Peyer's patch (tissue), 4 donors: ENCODE measurements around the gene ACKR2. TPM values are rescaled to one million over a fixed set of nuclear protein-coding genes. Genes with fewer than 3 reads are reported as not detected.
"Not testable (repeated sequence)": the region's sequence is repeated elsewhere in the genome, so short reads cannot be mapped to it uniquely, and the experiment has no call there.

Experiments used
- DNase-seq, 3 donors: peaks; one replicate each; pipeline ENCODE4 v3.0.0-alpha.2; 2017 to 2019
- H3K27ac ChIP-seq, 4 donors: fragments of 200-600 bp; sonication (generic); one replicate each; pipeline ENCODE4 v1.5.1; 2016 to 2019
- H3K27me3 ChIP-seq, 2 donors: fragments of 200-600 bp; sonication (generic); one replicate each; pipeline ENCODE4 v1.5.1; 2019
- H3K36me3 ChIP-seq, 3 donors: fragments of 200-600 bp; sonication (generic); one replicate each; pipeline ENCODE4 v1.5.1; 2016 to 2019
- H3K4me1 ChIP-seq, 4 donors: fragments of 200-600 bp; sonication (generic); one replicate each; pipeline ENCODE4 v1.5.1; 2016 to 2019
- H3K4me3 ChIP-seq, 4 donors: fragments of 200-600 bp; sonication (generic); 1 replicate in 3 of 4; 2 replicates in 1 of 4; pipeline ENCODE4 v1.5.1; 2016 to 2019; ENCODE audit warnings: mild to moderate bottlenecking in 1 of 4
- H3K9me3 ChIP-seq, 4 donors: fragments of 200-600 bp; sonication (generic); one replicate each; pipeline ENCODE4 v1.5.1; 2016 to 2019; ENCODE audit warnings: mild to moderate bottlenecking in 1 of 4
- CTCF ChIP-seq, 6 experiments: fragments of 450-650 bp in 4 of 6; fragments of 200-600 bp in 2 of 6; sonication (generic) in 1 of 6; IDR thresholded peaks; one replicate each; pipeline ENCODE4 v1.5.1; 2017 to 2019; ENCODE audit warnings: antibody characterized with exemption in 6 of 6, mild to moderate bottlenecking in 3 of 6, moderate library complexity in 1 of 6
- POLR2A ChIP-seq, 2 donors: fragments of 450-650 bp; IDR thresholded peaks; one replicate each; pipeline ENCODE4 v1.5.1; 2017; ENCODE audit warnings: antibody characterized with exemption in 2 of 2, mild to moderate bottlenecking in 2 of 2, moderate library complexity in 2 of 2
- total RNA-seq, 4 donors: library from RNA; depleted of rRNA; stranded (reverse); fragments of >200 nt; gene quantifications; one replicate each; pipeline ENCODE4 v1.1.0, GENCODE V29; 2016

The ACKR2 gene
- total RNA-seq, 4 donors from 2014 or later: 0.83 to 10.1 (median 3.7) TPM

DNA sequence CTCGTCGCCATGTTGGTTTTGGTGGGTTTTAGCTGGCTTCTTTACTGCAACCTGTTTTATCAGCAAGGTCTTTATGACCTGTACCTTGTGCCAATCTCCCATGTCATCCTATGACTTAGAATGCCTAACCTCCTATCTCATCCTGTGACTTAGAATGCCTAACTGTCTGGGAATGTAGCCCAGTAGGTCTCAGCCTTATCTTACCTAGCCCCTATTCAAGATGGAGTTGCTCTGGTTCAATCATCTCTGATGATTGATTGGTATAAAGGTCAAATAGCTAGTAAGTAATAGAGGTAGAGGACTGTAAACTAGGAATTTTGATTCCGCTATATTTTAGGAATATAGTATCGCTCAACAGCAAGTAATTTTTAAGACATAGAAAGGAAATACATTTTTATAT lies 1.3 kb upstream of the ACKR2 start:
- Histone ChIP-seq H3K4me3 (no peak overlapping the region), H3K4me1 (peaks cover 0 to 15% (median 2%) of the 10 kb centered on the region in 4 donors), H3K36me3 (no peaks in the 10 kb centered on the region), H3K27ac (no peak overlapping the region), H3K9me3 (no peaks in the 10 kb centered on the region), H3K27me3 (no peaks in the 10 kb centered on the region)
- TF ChIP-seq POLR2A (IDR thresholded peaks at IDR 0.05) (no peak), CTCF (IDR thresholded peaks at IDR 0.05) (no peak)
- no peak for DNase-seq

- not testable (repeated sequence) for H3K36me3 ChIP-seq, H3K9me3 ChIP-seq, DNase-seq, H3K4me3 ChIP-seq, H3K27me3 ChIP-seq
- peaks cover 0 to 16% (median 0%) of the 10 kb centered on the region in 4 donors for H3K4me1 ChIP-seq
- peak overlapping the region in 1 of 4 donors; percentile 44 for H3K27ac ChIP-seq
Measured at GRCh38 chr3:42810706-42811105, 1.5 kb downstream of the ACKR2 start.

DNA sequence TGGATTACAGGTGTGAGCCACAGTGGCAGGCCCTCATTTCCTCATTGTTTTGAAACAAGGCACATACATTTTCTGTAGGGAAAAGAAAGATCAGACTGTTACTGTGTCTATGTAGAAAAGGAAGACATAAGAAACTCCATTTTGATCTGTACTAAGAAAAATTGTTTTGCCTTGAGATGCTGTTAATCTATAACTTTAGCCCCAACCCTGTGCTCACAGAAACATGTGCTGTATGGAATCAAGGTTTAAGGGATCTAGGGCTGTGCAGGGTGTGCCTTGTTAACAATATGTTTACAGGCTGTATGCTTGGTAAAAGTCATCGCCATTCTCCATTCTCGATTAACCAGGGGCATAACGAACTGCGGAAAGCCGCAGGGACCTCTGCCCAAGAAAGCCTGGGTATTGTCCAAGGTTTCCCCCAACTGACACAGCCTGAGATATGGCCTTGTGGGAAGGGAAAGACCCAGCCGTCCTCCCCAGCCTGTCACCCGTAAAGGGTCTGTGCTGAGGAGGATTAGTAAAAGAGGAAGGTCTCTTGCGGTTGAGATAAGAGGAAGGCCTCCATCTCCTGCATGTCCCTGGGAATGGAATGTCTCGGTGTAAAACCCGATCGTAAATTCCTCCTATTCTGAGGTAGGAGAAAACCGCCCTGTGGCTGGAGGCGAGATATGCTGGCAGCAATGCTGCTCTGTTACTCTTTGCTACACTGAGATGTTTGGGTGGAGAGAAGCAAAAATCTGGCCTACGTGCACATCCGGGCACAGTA lies 2.1 kb downstream of the ACKR2 start:
- peaks cover 0 to 19% (median 0%) of the 10 kb centered on the region in 4 donors for H3K4me1 ChIP-seq
- not testable (repeated sequence) for DNase-seq, H3K9me3 ChIP-seq

GRCh38 chr3:42814246-42814645 lies 5.0 kb downstream of the ACKR2 start:
- TF ChIP-seq CTCF (IDR thresholded peaks at IDR 0.05) (no peak), POLR2A (IDR thresholded peaks at IDR 0.05) (no peak)
- Histone ChIP-seq H3K27ac (peak overlapping the region in 2 of 4 donors; percentile 6 to 76), H3K4me1 (peaks cover 0 to 21% (median 0%) of the 10 kb centered on the region in 4 donors)

More for the DNA sequence above, 2.1 kb downstream of the ACKR2 start:
- not testable (repeated sequence) for H3K36me3 ChIP-seq, H3K27me3 ChIP-seq, H3K4me3 ChIP-seq
- H3K27ac ChIP-seq: peak overlapping the region in 1 of 4 donors; percentile 44

DNA sequence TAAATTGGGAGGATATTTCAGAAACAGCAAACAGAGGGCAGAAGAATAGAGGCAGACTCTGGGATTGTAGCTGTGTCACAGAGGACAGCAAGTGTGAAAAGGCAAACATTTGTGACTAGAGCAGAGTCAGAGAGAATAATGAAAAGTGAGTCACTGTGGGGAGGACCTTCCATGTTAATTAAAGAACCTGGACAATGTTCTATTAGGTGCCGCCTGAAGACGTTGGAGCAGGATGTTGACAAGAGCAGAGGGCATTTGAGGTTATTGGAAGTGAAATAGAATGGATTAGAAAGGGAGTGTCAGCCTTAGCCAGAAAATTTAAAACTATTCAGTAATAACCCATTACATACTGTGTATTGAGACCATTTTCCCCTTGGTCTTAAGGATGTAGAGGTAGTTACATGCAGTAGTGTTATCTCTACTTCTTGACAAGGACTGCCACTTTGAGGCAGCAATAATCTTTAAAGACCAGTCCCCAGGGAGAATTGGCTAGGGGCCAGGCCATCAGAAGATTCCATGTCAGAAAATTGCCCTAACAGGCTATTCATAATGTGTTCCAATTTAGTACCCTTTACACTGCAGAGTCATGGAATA lies 5.8 kb downstream of the ACKR2 start:
- DNase-seq: peak in 1 of 3 donors; percentile 60
- Histone ChIP-seq H3K27ac (peak overlapping the region in 3 of 4 donors; percentile 6 to 76 (median 43)), H3K27me3 (no peaks in the 10 kb centered on the region), H3K4me3 (no peak overlapping the region), H3K9me3 (no peaks in the 10 kb centered on the region), H3K4me1 (peaks cover 0 to 25% (median 1%) of the 10 kb centered on the region in 4 donors), H3K36me3 (no peaks in the 10 kb centered on the region)
- no peak for TF ChIP-seq POLR2A (IDR thresholded peaks at IDR 0.05)
- TF ChIP-seq CTCF (IDR thresholded peaks at IDR 0.05): no peak

More at GRCh38 chr3:42814246-42814645, 5.0 kb downstream of the ACKR2 start:
- Histone ChIP-seq H3K27me3 (no peaks in the 10 kb centered on the region), H3K36me3 (no peaks in the 10 kb centered on the region), H3K4me3 (no peak overlapping the region), H3K9me3 (no peaks in the 10 kb centered on the region)
- no peak for DNase-seq

DNA sequence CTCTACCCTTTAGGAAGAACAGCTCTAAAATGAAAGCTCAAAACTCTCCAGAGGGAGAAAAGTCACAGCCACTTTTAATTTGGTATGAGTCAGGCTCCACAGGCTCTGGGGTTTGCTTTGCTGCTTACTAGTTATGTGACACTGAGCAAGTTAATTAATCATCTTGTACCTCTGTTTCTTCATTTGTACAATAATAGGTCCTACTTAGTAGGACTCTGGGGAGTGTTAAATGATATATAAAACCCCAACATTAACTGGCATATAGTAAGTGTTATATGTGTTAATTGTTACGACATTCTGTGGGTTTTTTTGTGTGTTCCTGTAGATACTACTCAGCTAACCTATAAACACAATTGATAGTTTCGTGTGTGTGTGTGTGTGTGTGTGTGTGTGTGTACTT lies 6.6 kb downstream of the ACKR2 start:
- TF ChIP-seq CTCF (IDR thresholded peaks at IDR 0.05) (no peak), POLR2A (IDR thresholded peaks at IDR 0.05) (no peak)
- Histone ChIP-seq H3K9me3 (no peaks in the 10 kb centered on the region), H3K4me3 (no peak overlapping the region), H3K4me1 (peaks cover 0 to 25% (median 1%) of the 10 kb centered on the region in 4 donors), H3K27me3 (no peaks in the 10 kb centered on the region), H3K36me3 (no peaks in the 10 kb centered on the region), H3K27ac (no peak overlapping the region)
- DNase-seq: no peak
